GM19238 (cell line): ENCODE results near the gene MAZ.
"Not testable (repeated sequence)": the region's sequence is repeated elsewhere in the genome, so short reads cannot be mapped to it uniquely, and the experiment has no call there.

Experiments used
- DNase-seq: peaks from one replicate; pipeline ENCODE4 v3.0.0; 2011; ENCODE audit warnings: low spot score; ENCODE audit not compliant: insufficient read length

Gene MAZ

DNA sequence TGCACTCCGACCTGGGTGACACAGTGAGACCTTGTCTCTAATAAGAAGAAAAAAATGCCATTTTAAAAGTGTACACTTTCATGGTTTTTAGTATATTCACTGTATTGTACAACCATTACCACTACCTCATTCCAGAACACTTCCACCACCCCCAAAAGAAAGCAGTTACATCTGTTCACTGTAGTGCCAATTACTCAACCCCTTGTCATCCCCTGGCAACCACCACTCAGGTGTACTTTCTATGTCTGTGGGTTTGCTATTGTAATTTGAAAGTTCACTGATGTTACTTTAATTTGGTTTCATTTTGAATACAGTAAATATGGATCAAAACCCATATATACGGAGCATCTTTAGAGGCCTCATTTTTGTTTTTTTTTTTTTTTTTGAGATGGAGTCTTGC is 22.2 kb upstream of the MAZ start:
- DNase-seq = no peak

DNA sequence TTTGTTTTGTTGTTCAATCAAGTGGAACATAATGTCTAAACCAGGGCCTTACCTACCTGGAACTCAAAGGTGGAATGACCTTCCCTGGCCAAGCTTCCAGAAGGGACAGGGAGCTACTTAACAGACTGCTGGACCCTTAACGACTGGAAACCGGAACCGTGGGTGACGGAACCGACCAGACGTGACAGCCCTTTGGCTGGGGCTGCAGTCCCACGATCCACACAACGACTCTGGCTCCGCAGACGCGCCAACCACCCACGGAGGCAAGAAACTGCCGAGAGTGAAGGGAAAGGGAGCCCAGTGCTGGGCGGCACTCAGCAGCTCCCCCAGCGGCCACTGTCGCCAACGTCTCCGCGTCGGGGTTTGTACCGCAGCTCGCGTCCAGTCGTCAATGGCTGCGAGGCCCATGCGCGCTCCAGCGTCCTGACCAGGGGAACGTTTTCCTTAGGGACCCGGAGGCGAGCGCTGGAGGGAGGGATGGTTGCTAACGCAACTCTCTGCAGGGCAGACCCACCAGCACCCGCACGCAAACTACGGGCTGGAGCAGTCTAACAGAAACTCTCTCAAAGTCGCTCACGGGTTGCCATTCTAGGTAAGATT is 21.3 kb upstream of the MAZ start:
- peak; percentile 52 for DNase-seq

DNA sequence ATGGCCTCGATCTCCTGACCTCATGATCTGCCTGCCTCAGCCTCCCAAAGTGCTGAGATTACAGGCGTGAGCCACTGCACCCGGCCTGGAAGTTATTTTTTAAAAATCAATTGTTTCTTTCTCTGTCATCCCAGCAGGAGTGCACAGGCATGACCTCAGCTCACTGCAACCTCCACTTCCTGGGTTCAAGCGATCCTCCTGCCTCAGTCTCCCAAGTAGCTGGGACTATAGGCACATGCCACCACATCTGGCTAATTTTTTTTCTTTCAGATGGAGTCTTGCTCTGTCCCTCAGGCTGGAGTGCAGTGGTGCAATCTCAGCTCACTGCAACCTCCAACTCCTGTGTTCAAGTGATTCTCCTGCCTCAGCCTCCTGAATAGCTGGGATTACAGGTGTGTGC is 19.2 kb upstream of the MAZ start:
- not testable (repeated sequence) for DNase-seq

DNA sequence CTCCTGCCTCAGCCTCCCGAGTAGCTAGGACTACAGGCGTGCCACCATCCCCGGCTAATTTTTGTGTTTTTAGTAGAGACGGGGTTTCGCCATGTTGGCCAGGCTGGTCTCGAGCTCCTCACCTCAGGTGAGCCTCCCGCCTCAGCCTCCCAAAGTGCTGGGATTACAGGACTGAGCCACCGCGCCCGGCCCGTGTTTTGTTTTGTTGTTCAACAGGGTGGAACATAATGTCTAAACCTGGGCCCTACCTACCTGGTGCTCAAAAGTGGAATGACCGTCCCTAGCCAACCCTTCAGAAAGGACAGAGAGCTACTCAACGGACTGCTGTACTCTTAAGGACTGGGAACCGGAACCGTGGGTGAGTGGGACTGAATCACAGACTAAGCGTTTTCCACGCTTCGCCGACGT is 16.6 kb upstream of the MAZ start:
- DNase-seq = no peak

DNA sequence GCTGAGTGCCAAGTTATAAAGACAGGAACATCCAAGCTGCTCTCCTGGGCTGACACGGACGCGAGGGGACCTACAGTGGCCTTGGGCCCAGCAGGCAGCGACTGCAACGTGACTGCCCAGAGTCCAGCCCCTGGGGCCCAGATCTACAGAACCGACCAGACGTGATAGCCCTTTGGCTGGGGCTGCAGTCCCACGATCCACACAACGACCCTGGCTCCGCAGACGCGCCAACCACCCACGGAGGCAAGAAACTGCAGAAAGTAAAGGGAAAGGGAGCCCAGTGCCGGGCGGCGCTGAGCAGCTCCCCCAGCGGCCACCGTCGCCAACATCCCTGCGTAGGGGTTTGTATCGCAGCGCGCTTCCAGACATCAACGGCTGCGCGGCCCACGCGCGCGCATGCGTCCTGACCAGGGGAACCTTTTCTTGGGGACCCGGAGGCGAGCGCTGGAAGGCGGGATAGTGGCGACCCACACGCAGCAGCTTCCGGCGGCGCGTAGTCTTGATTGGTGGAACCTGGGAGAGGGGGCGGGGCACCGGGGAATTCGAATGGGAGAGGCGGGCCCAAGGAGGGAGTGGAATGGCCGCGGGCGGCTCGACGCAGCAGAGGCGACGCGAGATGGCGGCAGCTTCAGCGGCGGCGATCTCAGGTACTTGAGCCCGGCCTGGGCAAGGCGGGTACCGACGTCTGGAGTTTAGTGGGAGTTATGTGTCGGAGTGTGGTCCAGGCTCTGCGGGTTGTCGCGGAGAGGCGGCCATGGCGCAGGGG is 16.0 kb upstream of the MAZ start, which contains the start of gene KIF22:
Gene KIF22 (plus strand): TSS at position 569 of the 766 bp plus-strand sequence. CDS start 9 bp downstream, at position 578.
- peak; percentile 98 for DNase-seq

DNA sequence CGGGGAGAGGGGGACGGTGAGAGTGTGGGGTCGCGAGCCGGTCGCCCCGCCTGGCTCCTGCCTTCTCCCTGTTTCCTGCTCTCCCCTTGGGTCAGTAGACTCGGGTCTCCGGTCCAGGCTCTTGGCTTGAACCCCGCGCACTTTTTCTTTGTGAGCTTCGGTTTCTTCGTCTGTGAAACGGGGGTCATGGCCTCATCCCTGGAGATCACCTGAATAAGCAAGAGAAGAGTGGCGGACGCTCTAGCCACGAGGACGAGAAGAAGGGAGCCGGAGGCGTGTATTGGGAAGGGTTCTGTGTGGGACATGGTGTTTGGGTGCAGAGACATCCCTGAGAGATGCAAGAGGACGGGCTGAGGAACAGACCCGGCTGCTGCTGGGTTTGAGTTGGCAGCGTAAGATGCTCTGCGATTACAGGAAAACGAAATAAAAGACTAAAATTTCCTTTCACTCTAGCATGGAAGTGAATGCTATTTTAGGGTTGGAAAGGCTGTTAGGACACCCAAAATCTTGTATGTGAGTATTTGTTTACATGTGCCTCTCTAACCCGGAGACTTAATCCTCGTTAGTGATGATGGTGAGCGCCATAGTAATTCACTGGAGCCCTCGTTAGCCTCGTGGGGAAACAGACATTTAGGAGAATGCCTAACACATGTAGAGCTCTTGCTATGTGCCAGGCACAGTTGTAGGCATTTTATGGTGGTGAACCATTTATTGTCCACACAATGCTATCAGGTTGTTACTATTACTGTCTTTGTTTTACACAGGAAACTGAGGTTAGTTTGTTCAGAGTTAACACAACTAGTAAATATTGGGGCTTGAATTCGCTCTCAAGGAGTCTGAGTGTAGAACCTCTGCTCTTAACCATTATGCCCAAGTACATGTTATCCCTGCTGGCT is 15.1 kb upstream of the MAZ start:
- no peak for DNase-seq

DNA sequence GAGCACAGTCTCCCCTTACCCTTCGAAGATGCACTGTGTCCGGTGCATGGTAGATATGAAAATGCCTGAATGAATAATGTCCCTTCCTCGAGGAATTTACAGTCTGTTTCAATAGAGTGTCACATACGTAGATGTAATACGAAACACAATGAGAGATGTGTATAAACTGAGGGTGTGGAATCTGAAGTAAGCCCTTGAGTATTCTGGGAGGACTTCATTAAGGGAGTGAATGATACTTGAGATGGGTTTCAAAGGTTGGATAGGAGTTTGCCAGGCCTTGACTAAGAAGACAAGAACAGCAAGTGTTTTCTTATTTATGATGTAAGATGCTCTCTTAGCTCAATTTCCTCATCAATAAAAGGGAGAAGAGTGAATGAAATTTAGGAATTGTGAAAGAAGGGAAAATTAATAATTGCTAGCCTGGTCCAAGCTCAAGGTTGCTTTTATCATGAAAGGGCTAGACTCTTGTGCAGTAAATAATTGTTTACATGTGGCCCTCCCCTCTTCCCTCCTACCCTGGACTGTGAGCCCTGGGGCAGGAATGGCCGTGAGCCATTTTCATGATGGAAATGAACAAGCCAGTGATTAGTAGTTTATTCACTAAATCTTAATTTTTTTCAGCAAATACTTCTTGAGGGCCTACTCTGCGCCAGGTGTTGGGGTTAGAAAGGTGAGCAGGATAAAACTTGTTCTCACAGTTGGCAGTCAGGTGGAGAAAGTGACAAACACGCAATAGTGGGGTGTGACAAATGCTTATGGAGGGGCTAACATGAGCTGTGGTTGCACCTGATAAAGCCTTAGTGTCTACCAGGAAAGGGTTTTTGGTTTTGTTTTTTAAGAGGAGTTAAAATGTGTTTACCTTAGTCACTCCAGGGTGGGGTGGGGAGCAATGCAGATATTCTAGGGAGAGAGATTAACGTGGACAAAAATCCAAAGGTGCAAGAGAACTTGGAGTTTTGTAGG is 14.2 kb upstream of the MAZ start:
- DNase-seq = no peak

DNA sequence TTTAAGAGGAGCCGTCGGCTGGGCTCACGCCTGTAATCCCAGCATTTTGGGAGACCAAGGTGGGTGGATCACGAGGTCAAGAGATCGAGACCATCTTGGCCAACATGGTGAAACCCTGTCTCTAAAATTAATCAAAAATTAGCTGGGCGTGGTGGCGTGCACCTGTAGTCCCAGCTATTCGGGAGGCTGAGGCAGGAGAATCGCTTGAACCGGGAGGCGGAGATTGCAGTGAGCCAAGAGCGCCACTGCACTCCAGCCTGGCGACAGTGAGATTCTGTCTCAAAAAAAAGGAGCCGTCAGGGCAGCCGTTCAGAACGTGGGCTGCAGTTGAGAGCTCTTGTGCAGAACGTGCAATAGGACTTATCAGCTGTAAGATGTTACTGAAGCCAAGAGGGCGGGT is 13.2 kb upstream of the MAZ start:
- not testable (repeated sequence) for DNase-seq

DNA sequence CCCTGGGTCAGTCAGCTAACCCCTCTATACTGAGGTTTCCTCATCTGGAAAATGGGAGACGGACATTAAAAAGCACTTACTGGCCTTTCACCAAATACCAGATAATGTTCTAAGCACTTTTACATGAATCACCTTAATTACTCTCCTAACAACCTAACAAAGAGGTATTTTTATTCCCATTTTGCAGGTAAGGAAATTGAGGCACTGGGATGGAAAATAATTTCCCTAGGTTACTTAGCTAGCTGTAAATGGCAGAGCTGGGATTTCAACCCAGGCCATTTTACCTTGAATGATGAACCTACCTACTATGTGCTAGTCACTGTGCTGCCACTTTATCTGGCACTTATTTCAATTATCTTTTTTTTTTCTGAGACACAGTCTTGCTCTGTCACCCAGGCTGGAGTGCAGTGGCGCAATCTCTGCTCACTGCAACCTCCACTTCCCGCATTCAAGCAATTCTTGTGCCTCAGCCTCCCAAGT is 12.1 kb upstream of the MAZ start:
- DNase-seq = no peak

DNA sequence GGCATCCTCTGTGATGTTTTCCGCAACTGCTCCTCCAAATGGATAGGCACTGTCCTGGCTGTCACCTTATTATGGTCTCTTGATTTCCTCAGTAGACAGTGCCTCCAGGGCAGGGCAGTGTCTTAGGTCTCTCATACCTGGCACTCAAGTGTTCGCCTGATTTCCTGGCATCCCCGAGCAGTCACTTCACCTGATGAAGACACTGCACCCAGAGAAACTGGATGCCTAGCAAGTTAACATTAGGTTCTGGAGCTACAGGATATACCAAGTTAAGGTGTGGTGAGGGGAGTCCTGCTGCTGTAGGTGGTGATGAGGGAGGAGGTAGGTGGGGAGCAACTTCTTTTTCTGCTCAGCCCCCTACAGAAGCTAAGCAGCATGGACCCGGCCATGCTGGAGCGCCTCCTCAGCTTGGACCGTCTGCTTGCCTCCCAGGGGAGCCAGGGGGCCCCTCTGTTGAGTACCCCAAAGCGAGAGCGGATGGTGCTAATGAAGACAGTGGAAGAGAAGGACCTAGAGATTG is 3.9 kb upstream of the MAZ start:
- no peak for DNase-seq

DNA sequence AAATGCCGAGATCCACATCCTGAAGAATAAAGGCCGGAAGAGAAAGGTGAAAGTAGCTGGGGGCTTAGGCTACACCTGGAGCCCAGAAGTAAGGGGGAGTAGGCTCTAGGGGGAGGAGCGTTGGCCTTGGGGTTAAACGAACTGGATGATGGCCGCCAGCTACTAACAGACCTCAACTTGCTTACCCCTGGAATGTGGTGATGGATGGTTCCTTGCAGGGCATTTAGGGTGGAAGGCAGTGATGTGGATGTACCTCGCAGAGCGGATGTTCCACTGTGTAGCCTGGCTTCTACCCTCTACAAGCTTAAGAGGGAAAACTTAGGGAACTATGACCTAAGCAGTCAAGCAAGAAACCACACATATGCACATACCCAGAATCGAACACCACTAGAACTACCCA is 2.3 kb upstream of the MAZ start:
- DNase-seq = no peak

DNA sequence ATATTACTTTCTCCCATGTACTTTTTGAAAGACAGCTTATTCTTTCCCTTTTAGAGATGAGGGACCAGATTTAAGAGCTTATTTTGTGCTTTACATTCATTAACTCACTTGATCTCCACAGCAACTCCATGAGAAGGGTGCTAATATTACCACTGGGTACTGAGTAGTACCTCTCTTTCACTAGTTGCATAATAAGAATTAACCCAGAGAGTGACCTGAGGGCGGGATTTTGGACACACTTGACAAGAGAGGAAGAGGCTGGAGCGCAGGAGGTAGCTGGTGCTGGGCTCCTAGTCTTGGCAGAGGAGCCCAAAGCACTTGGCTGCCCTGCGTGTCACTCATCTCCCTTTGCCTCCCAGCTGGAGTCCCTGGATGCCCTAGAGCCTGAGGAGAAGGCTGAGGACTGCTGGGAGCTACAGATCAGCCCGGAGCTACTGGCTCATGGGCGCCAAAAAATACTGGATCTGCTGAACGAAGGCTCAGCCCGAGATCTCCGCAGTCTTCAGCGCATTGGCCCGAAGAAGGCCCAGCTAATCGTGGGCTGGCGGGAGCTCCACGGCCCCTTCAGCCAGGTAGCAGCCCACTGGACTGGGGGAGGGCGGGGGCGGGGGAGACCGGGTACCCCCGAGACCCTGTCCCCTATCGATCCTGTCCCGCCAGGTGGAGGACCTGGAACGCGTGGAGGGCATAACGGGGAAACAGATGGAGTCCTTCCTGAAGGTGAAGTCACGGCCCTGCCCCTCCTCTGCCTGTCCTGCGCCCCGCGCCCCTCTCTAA is 1.7 kb upstream of the MAZ start:
- no peak for DNase-seq

DNA sequence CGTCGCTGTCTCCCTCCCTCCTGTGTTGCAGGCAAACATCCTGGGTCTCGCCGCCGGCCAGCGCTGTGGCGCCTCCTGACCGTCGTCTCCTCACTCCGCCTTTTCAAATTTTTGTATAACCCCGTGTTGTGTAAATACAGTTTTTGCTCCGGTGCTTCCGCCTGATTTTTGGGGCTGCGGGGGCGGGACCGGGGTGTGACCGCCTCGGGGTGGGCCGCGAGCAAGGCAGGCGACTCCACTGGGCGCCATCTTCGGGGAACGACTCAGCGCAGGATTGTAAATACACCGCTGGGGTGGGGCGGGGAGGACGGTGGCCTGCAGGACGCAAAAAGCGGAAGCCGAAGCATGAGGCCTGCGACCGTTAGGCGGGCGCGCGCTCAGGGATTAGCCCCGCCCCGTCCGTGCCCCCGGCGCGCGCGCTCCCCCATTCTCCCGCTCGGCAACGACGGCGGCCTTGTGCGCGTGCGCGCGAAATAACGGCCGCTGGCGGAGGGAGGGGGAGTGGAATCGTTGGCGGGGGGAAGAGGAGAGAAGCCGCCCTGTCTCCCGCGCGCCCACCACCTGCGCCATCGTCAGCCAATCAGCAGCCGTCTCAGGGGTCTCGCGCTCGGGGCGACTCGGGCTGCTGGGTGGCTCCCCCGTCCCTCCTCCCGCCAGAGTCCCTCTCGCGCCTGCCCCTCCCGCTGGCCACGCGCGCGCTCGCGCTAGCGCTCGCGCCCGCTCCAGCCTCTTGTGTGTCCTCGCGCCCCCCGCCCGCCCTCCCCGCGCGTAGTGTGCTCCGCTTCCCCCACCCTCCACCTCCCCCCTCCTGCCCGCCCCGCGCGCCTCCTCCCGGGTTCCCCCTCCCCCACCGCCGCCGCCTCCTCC is 864 bp upstream of the MAZ start:
- peak; percentile 92 for DNase-seq

DNA sequence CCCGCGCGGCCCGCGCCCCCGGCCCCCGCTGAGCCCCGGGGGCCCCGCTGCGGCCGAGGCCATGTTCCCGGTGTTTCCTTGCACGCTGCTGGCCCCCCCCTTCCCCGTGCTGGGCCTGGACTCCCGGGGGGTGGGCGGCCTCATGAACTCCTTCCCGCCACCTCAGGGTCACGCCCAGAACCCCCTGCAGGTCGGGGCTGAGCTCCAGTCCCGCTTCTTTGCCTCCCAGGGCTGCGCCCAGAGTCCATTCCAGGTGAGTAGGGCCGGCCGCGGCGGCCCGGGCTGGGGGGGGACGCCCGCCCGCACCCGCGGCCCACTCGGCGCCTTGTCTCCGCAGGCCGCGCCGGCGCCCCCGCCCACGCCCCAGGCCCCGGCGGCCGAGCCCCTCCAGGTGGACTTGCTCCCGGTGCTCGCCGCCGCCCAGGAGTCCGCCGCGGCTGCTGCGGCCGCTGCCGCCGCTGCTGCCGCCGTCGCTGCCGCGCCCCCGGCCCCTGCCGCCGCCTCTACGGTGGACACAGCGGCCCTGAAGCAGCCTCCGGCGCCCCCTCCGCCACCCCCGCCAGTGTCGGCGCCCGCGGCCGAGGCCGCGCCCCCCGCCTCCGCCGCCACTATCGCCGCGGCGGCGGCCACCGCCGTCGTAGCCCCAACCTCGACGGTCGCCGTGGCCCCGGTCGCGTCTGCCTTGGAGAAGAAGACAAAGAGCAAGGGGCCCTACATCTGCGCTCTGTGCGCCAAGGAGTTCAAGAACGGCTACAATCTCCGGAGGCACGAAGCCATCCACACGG is 504 bp downstream of the MAZ start:
- peak; percentile 61 for DNase-seq

DNA sequence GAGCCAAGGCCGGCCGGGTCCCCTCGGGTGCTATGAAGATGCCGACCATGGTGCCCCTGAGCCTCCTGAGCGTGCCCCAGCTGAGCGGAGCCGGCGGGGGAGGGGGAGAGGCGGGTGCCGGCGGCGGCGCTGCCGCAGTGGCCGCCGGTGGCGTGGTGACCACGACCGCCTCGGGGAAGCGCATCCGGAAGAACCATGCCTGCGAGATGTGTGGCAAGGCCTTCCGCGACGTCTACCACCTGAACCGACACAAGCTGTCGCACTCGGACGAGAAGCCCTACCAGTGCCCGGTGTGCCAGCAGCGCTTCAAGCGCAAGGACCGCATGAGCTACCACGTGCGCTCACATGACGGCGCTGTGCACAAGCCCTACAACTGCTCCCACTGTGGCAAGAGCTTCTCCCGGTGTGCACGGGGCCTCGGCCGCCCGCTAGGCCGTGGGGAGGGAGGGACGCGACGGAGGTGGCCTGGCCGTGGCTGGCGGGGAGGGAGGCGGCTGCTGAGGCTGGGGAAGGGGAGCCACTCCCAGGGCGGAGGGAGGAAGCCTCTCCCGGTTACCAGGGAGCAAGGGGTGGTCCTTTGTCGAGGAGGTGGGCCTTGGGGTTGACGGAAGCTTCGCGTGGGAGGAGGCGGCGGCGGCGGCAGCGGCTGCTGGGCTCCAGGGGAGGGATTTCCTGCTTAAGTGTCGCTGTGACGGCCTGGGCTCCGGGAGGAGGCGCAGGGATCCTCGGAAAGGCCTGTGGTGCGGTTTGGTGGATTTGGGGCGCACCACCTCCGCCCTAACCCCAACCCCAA is 1.3 kb downstream of the MAZ start:
- peak; percentile 74 for DNase-seq

DNA sequence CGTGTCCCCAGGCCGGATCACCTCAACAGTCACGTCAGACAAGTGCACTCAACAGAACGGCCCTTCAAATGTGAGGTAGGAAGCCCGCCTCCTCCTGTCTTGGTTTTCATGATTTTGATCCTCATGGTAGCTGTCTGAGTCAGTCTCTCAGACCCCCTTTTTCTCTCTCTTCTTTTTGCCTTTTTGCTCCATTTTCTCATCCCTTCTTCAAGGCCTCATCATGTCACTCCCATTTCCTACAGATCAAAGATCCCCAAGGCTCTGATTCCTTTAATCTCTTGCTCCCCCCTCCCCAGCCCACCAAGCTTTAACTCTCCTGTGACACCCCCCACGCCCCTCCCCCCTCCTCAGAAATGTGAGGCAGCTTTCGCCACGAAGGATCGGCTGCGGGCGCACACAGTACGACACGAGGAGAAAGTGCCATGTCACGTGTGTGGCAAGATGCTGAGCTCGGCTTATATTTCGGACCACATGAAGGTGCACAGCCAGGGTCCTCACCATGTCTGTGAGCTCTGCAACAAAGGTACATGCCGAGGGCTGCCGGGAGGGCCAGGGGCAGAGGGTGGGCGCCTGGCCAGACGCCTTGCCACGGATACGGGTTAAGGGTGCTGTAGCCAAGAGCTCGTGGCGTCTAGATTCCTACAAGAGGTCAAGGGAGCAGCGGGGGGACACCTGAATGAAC is 2.0 kb downstream of the MAZ start:
- DNase-seq = no peak
